Esophagus muscularis mucosa (tissue), 4 donors: ENCODE results near the gene MYO1G. TPM values are rescaled to one million over a fixed set of nuclear protein-coding genes. Genes with fewer than 3 reads are reported as not detected.
A peak's percentile ranks its signal among the peaks of the same experiment; 100 is the strongest.

Experiments used
- DNase-seq: peaks from one replicate; pipeline ENCODE4 v3.0.0-alpha.2; 2017; ENCODE audit errors: extremely low spot score
- H3K27ac ChIP-seq, 4 donors: fragments of 200-600 bp; sonication (generic); replicated peaks in 1 of 4; 1 replicate in 3 of 4; 2 replicates in 1 of 4; pipeline ENCODE4 v1.5.1; 2016 to 2019; ENCODE audit warnings: mild to moderate bottlenecking in 1 of 4
- H3K27me3 ChIP-seq, 4 donors: fragments of 200-600 bp; sonication (generic); one replicate each; pipeline versions ENCODE4 v1.5.1 to v1.6.0; 2016 to 2019
- H3K36me3 ChIP-seq, 4 donors: fragments of 200-600 bp; sonication (generic); one replicate each; pipeline ENCODE4 v1.5.1; 2016 to 2019
- H3K4me1 ChIP-seq, 4 donors: fragments of 200-600 bp; sonication (generic); one replicate each; pipeline ENCODE4 v1.5.1; 2016 to 2019
- H3K4me3 ChIP-seq, 4 donors: fragments of 200-600 bp; sonication (generic); 1 replicate in 2 of 4; 2 replicates in 2 of 4; pipeline ENCODE4 v1.5.1; 2016 to 2019; ENCODE audit warnings: mild to moderate bottlenecking in 4 of 4, moderate library complexity in 1 of 4
- H3K9me3 ChIP-seq, 4 donors: fragments of 200-600 bp; sonication (generic); 1 replicate in 3 of 4; 2 replicates in 1 of 4; pipeline ENCODE4 v1.5.1; 2016 to 2019
- EP300 ChIP-seq: sonication (generic); formaldehyde crosslinking; IDR thresholded peaks from one replicate; pipeline ENCODE4 v1.6.1; 2017; ENCODE audit warnings: antibody characterized with exemption
- POLR2A ChIP-seq: fragments of 450-650 bp; IDR thresholded peaks from one replicate; pipeline ENCODE4 v1.6.1; 2017; ENCODE audit warnings: antibody characterized with exemption, moderate library complexity, mild to moderate bottlenecking, low read depth
- POLR2AphosphoS5 ChIP-seq, 2 donors: sonication (generic); formaldehyde crosslinking; IDR thresholded peaks; one replicate each; pipeline ENCODE4 v1.6.1; 2017; ENCODE audit warnings: antibody characterized with exemption in 2 of 2
- WGBS: methylation state at CpG from one replicate; pipeline ENCODE4 v1.1.5; 2018; 5-methylcytosine and 5-hydroxymethylcytosine counted together
- intact Hi-C: fragments of 100-400 bp; cut with DNase I; formaldehyde crosslinking; loops from one replicate; pipeline ENCODE4 v1.15.1; 2023
- total RNA-seq, 4 donors: library from RNA; depleted of rRNA; stranded (reverse); fragments of >200 nt; gene quantifications; one replicate each; pipeline versions ENCODE4 v1.1.0 to v1.2.1, GENCODE V29; 2016
- TF ChIP-seq, protein P1 (sequence below), 3 experiments: fragments of 200-600 bp in 2 of 3; fragments of 450-650 bp in 1 of 3; sonication (generic) in 2 of 3; IDR thresholded peaks; one replicate each; pipeline ENCODE4 v1.5.1; 2017 to 2019; ENCODE audit warnings: antibody characterized with exemption in 3 of 3, mild to moderate bottlenecking in 2 of 3, moderate library complexity in 1 of 3

MYO1G gene
- total RNA-seq, 4 donors from 2014 or later, result 0.78 to 6.8 (median 3.1) TPM

DNA sequence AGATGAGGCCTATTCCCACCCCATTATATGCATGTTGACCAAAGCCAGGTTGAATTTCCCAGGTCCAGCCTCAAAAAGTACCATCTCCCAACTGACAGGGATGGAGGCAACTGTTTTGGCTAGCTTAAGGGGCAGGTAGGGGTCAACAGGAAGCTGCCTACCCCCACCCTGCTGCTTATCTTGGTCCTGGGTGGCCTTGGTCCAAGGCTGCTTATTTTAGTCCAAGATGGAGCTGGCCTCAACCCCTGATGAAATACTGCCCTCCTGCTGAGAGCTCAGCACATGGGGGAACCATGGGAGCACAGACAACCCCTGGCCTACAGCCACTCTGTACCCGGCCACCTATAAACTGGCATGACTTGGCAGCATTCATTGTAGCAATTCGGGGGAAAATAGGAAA, 23.1 kb downstream of the MYO1G start:
- H3K27me3 ChIP-seq, result peaks cover 0 to 23% (median 0%) of the 10 kb centered on the region in 4 donors
- 76% methylated on average over 2 of the region's 2 CpGs for WGBS

DNA sequence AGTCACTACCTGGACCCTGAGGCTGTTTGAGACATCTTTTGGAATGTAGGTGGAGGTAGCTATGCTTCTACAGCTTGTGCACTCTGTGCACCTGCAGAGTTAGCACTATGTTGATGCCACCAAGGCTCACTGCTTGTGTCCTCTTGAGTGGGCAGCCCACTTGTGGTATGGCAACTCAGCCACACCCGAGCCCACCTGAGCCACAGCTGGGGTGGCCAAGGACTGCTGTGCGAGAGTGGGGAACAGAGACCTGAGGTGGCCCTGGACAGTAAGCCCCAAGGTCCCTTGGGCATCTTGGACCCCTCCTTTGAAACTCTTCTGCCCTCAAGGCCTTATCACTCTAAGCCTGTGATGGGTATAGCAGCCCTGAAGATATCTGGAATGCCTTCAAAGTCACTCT, 25.7 kb downstream of the MYO1G start:
- no peaks in the 10 kb centered on the region for H3K9me3 ChIP-seq
- no peak overlapping the region for H3K27ac ChIP-seq
- intact Hi-C loops, result no loop called here
- WGBS, result 100% methylated on average over 2 of the region's 2 CpGs
- no peaks in the 10 kb centered on the region for H3K4me1 ChIP-seq
- TF ChIP-seq, protein P1, sequence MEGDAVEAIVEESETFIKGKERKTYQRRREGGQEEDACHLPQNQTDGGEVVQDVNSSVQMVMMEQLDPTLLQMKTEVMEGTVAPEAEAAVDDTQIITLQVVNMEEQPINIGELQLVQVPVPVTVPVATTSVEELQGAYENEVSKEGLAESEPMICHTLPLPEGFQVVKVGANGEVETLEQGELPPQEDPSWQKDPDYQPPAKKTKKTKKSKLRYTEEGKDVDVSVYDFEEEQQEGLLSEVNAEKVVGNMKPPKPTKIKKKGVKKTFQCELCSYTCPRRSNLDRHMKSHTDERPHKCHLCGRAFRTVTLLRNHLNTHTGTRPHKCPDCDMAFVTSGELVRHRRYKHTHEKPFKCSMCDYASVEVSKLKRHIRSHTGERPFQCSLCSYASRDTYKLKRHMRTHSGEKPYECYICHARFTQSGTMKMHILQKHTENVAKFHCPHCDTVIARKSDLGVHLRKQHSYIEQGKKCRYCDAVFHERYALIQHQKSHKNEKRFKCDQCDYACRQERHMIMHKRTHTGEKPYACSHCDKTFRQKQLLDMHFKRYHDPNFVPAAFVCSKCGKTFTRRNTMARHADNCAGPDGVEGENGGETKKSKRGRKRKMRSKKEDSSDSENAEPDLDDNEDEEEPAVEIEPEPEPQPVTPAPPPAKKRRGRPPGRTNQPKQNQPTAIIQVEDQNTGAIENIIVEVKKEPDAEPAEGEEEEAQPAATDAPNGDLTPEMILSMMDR (IDR thresholded peaks at IDR 0.05), result no peak
- no peak for TF ChIP-seq POLR2A
- no peak for TF ChIP-seq EP300
- TF ChIP-seq POLR2AphosphoS5 (IDR thresholded peaks at IDR 0.05), result no peak
- H3K36me3 ChIP-seq, result no peaks in the 10 kb centered on the region
- no peak overlapping the region for H3K4me3 ChIP-seq
- H3K27me3 ChIP-seq, result peaks cover 0 to 21% (median 0%) of the 10 kb centered on the region in 4 donors
- peak; percentile 85 for DNase-seq

More for the DNA sequence above, 23.1 kb downstream of the MYO1G start:
- H3K4me1 ChIP-seq, result no peaks in the 10 kb centered on the region
- no peak overlapping the region for H3K27ac ChIP-seq
- intact Hi-C loops, result no loop called here
- TF ChIP-seq POLR2AphosphoS5 (IDR thresholded peaks at IDR 0.05), result no peak
- TF ChIP-seq EP300, result no peak
- TF ChIP-seq, protein P1 (IDR thresholded peaks at IDR 0.05), result no peak
- TF ChIP-seq POLR2A, result no peak
- DNase-seq, result no peak
- H3K9me3 ChIP-seq, result no peaks in the 10 kb centered on the region
- H3K4me3 ChIP-seq, result no peak overlapping the region
- no peaks in the 10 kb centered on the region for H3K36me3 ChIP-seq

- intact Hi-C loops, result no loop called here
- no peak overlapping the region for H3K4me3 ChIP-seq
- H3K27ac ChIP-seq, result no peak overlapping the region
- H3K27me3 ChIP-seq, result peaks cover 0 to 18% (median 0%) of the 10 kb centered on the region in 4 donors
- WGBS, result 86% methylated on average over 2 of the region's 2 CpGs
- H3K4me1 ChIP-seq, result no peaks in the 10 kb centered on the region
- no peak for DNase-seq
- no peaks in the 10 kb centered on the region for H3K36me3 ChIP-seq
- no peaks in the 10 kb centered on the region for H3K9me3 ChIP-seq
- no peak for TF ChIP-seq POLR2AphosphoS5 (IDR thresholded peaks at IDR 0.05)
- no peak for TF ChIP-seq EP300
- TF ChIP-seq, protein P1 (IDR thresholded peaks at IDR 0.05), result no peak
- TF ChIP-seq POLR2A, result no peak
Measured at GRCh38 chr7:44949303-44949702, 29.5 kb downstream of the MYO1G start.

DNA sequence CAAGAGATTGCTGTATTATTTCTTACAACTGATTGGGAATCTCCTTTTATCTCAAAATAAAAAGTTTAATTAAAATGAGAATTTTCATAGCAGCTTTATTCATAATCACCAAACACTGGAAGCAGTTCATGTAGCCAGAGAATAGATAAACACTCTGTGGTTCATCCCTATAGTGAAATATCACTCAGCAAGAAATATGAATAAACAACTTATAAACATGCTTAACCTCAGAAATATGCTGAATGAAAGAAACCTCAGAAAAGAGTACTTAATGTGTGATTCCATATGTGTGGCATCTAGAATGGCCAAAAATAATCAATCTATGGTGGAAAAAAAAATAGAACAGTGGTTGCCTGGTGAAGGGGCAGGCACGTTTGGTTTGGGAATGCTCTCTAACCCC, 33.3 kb downstream of the MYO1G start:
- no peak for DNase-seq
- 36% methylated on average over 1 of the region's 1 CpG for WGBS
- Histone ChIP-seq H3K36me3 (no peaks in the 10 kb centered on the region), H3K4me1 (no peaks in the 10 kb centered on the region), H3K27me3 (peaks cover 0 to 20% (median 0%) of the 10 kb centered on the region in 4 donors), H3K4me3 (no peak overlapping the region), H3K9me3 (no peaks in the 10 kb centered on the region), H3K27ac (no peak overlapping the region)
- TF ChIP-seq POLR2AphosphoS5 (IDR thresholded peaks at IDR 0.05), result no peak
- no peak for TF ChIP-seq EP300
- TF ChIP-seq POLR2A, result no peak
- TF ChIP-seq, protein P1 (IDR thresholded peaks at IDR 0.05), result no peak
- intact Hi-C loops, result no loop called here

- DNase-seq, result no peak
- no peak overlapping the region for H3K4me3 ChIP-seq
- no peaks in the 10 kb centered on the region for H3K4me1 ChIP-seq
- peaks cover 0 to 17% (median 0%) of the 10 kb centered on the region in 4 donors for H3K27me3 ChIP-seq
- H3K27ac ChIP-seq, result no peak overlapping the region
- intact Hi-C loops, result no loop called here
- H3K36me3 ChIP-seq, result no peaks in the 10 kb centered on the region
- 82% methylated on average over 7 of the region's 7 CpGs for WGBS
- no peaks in the 10 kb centered on the region for H3K9me3 ChIP-seq
- TF ChIP-seq, protein P1 (IDR thresholded peaks at IDR 0.05), result no peak
- TF ChIP-seq POLR2A, result no peak
- no peak for TF ChIP-seq EP300
- no peak for TF ChIP-seq POLR2AphosphoS5 (IDR thresholded peaks at IDR 0.05)
Measured at GRCh38 chr7:44944821-44945220, 34.0 kb downstream of the MYO1G start.
